Measurements from ENCODE around the gene ADAM8. TPM values are rescaled to one million over a fixed set of nuclear protein-coding genes. Genes with fewer than 3 reads are reported as not detected.

ADAM8 gene
- total and polyA plus RNA-seq, 2 of the 8 experiments (the other 6 are each of a cell fraction or from before 2014, with no cell fraction given): 4.6 TPM

- no peak for TF ChIP-seq CTBP2 (IDR thresholded peaks at IDR 0.05; ENCODE audit: borderline replicate concordance, insufficient read depth, insufficient read length, low read length)
- no peak for TF ChIP-seq CBX5 (IDR thresholded peaks at IDR 0.05; ENCODE audit: low read depth, low read length)
- TF ChIP-seq KDM5A (IDR thresholded peaks at IDR 0.05; ENCODE audit: low read length): no peak
- no peak for TF ChIP-seq GTF2F1 (IDR thresholded peaks at IDR 0.05; ENCODE audit: borderline replicate concordance, low read depth, low read length)
- TF ChIP-seq USF2 (IDR thresholded peaks at IDR 0.05; ENCODE audit: low read length): no peak
Measured at GRCh38 chr10:133279326-133280226, 2.9 kb upstream of the ADAM8 start (continued).
